Posterior vena cava (tissue), 2 donors: Measurements from ENCODE around the gene MMAB. TPM values are rescaled to one million over a fixed set of nuclear protein-coding genes. Genes with fewer than 3 reads are reported as not detected.
"Not testable (repeated sequence)": the region's sequence is repeated elsewhere in the genome, so short reads cannot be mapped to it uniquely, and the experiment has no call there.

Experiments used
- DNase-seq: peaks from one replicate; pipeline ENCODE4 v3.0.0-alpha.2; 2020; ENCODE audit warnings: low spot score
- intact Hi-C, 2 donors: fragments of 100-400 bp; cut with DNase I; formaldehyde crosslinking; loops; one replicate each; pipeline versions ENCODE4 v1.14.1 to v1.14.2; 2022 to 2023
- total RNA-seq, 2 donors: library from RNA; stranded (reverse); fragmentation: NEBNext Ultra II Directional; extraction: Animal tissue kit (Norgen Biotek cat#: 25700); gene quantifications; one replicate each; pipeline ENCODE4 v1.2.1, GENCODE V29; 2021
- donor health status: DM: yes; HTN: yes; CAD: no.
- donor health status: DM: yes; HTN: yes; CAD: no.

Gene MMAB
- total RNA-seq, 2 donors from 2014 or later: 17.9 to 20.0 TPM

DNA sequence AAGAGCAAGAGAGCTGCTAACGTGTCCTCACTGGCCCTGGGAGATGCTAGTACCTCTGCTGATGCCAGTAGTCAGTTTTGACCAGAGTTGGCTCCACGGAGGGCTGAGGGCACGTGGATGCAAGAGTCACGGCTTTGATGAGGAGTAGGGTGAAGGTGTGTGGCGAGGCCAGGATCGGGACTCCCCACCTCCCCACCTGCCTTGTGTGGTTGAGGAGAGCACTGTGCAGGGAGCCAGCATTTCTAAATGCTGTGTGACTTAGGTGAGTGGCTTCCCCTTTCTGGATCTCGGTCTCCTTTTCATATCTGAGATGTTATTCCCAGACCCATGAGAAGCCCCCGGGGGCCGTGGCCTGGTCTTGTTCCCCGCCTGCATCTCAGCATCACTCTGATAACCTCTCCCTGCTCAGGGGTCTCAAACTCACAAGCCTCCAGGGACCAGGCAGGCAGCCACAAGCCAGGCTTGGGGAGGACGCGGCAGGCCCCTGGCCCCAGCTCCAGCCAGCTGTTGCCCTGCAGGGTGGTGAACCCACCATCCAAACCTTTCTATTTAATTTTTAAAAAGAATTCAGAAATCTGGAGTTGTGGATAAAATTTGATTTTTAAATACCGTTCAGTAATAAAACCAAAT, 32.4 kb upstream of the MMAB start:
- DNase-seq: no peak
- intact Hi-C loops: no loop called here

DNA sequence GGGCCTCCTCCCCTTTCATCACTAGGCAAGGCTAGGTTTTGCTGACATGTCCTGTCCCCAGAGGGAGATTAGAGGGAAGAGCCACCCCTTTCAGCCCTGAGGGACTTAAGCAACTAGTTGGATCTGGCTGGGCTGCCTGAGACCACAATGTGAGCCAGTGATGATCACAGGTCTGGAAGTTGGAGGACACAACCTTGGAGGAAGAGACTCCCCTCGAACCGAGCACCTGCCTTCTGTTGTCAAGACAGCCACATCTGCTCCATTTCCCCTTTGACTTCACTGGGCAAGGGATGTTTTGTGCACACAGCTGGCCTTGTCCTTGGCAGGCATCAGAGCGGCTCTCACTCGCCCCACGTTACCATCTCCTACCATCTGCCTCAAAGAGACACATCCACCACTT, 31.7 kb upstream of the MMAB start:
- intact Hi-C loops: no loop called here
- no peak for DNase-seq

GRCh38 chr12:109604132-109604585, 30.9 kb upstream of the MMAB start:
- DNase-seq: no peak
- intact Hi-C loops: no loop called here

GRCh38 chr12:109602132-109602531, 28.8 kb upstream of the MMAB start:
- not testable (repeated sequence) for DNase-seq
- intact Hi-C loops: loop anchor here in 1 of 2 donors (2.0 kb wide), 1 partner anchor 53 kb away; no protein-coding TSS in a partner anchor

DNA sequence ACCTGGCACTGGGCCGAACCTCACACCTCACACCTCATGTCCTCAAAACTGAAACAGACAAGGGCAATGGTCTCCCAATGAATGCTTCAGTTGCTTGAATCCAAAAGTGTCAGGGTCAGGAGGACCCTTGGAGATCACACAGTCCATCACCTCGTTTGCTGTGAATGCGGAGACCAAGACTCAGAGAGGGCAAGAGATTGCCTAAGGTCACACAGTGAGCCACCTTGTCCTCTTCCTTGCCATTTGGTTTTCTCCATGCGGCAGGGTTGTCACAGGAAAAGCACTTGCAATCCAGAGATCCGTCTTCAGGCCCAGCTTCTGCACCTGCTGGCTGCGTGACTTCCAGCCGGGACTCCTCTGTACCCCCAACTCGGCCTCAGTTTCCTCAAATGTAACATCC, 28.3 kb upstream of the MMAB start:
- intact Hi-C loops: no loop called here
- no peak for DNase-seq

- intact Hi-C loops: no loop called here
- DNase-seq: no peak
Observed at GRCh38 chr12:109600995-109601394, 27.7 kb upstream of the MMAB start.

GRCh38 chr12:109600481-109600880, 27.2 kb upstream of the MMAB start:
- DNase-seq: no peak
- intact Hi-C loops: no loop called here

DNA sequence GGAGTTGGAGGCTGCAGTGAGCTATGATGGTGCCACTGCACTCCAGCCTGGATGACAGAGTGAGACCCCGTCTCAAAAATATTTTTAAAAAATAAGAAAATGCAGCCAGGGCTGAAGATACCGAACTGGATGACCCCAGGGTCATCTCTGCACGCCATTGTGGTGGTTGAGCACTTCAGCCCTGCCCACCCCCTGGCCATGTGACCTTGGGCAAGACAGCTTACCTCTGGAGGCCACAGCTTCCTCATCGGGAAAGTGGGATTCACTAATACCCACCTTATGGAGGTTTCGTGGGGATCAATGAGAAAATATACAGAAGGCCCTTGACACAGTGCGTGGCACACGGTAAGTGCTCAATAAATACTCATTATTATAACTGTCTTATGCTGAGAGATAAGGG, 25.8 kb upstream of the MMAB start:
- no peak for DNase-seq
- intact Hi-C loops: loop anchor here (5.0 kb wide), 2 partner anchors 173 to 178 kb away; no protein-coding TSS in a partner anchor

DNA sequence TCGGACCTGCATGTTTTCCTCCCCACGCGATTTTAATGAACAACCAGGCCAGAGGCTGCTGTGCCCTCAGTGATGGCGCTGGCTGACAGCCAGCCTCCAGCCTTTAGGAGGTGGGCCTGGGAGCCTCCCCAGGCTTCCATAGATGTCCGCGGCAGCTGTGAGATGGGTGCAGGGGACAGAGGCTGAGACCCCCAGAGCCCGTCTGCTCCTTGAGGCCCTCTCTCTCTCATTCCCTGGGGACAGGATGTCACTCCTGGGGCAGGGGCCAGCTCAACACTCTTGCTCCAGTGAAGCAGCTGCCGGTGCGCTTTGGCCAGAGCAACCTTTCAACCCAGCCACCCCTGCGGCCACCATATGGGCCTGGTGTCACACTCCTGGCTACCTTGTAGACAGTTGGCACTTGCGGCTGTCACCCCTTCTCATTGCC, 25.1 kb upstream of the MMAB start:
- DNase-seq: no peak
- intact Hi-C loops: loop anchor here (5.0 kb wide), 2 partner anchors 174 to 179 kb away; no protein-coding TSS in a partner anchor

- peak; percentile 95 for DNase-seq
- intact Hi-C loops: loop anchor here (5.0 kb wide), 2 partner anchors 174 to 179 kb away; no protein-coding TSS in a partner anchor
Observed at GRCh38 chr12:109597795-109598427, 24.6 kb upstream of the MMAB start.

GRCh38 chr12:109597414-109597794, 24.1 kb upstream of the MMAB start:
- DNase-seq: no peak
- intact Hi-C loops: loop anchor here (5.0 kb wide), 2 partner anchors 175 to 180 kb away; no protein-coding TSS in a partner anchor

- DNase-seq: no peak
- intact Hi-C loops: loop anchor here (5.0 kb wide), 2 partner anchors 176 to 181 kb away; no protein-coding TSS in a partner anchor
Observed at GRCh38 chr12:109596418-109597244, 23.3 kb upstream of the MMAB start.

GRCh38 chr12:109595321-109595902, 22.1 kb upstream of the MMAB start:
- intact Hi-C loops: loop anchor here (5.0 kb wide), 2 partner anchors 177 to 182 kb away; no protein-coding TSS in a partner anchor

GRCh38 chr12:109594556-109595317, 21.4 kb upstream of the MMAB start:
- DNase-seq: no peak
- intact Hi-C loops: loop anchor here (5.0 kb wide), 2 partner anchors 178 to 183 kb away; no protein-coding TSS in a partner anchor

More at GRCh38 chr12:109595321-109595902, 22.1 kb upstream of the MMAB start:
- no peak for DNase-seq

GRCh38 chr12:109592905-109593272, 19.6 kb upstream of the MMAB start:
- intact Hi-C loops: no loop called here
- DNase-seq: no peak

- no peak for DNase-seq
- intact Hi-C loops: no loop called here
Observed at GRCh38 chr12:109592195-109592904, 19.0 kb upstream of the MMAB start.

DNA sequence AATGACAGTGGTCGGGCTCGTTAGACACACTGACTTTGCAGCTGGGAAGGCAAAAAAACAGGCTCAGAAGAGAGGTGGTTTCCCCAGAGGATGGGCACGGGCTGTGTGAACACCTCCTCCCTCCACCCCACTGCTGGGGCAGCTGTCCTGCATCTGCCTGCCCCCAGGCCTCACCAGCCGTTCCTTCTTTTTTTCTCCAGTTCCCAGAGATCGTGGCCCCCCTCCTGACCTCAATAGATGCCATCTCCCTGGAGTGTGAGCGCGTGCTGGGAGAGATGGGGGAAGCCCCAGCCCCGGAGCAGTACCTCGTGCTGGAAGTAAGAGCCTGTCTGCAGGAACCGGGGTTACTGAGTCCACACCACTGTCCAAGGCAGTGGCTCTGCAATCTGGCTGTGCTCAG, 17.7 kb upstream of the MMAB start:
- intact Hi-C loops: no loop called here
- no peak for DNase-seq

GRCh38 chr12:109590566-109590965, 17.3 kb upstream of the MMAB start:
- intact Hi-C loops: no loop called here
- DNase-seq: no peak
